GM12878 (cell line): ENCODE data around the gene DSE. TPM values are rescaled to one million over a fixed set of nuclear protein-coding genes. Genes with fewer than 3 reads are reported as not detected.

ENCODE experiments used
- ATAC-seq: fragments of 200-7000 bp; cut with Tn5 transposase; 3 replicates; pipeline ENCODE4 v1.9.1; 2020; ENCODE audit warnings: mild to moderate bottlenecking, moderate library complexity
- BruUV-seq: library from RNA; stranded (reverse); fragments of 400-500 nt; replicated peaks from 2 replicates; lab custom pipeline; 2021; lab: Mats Ljungman, UMichigan
- CTCF ChIA-PET: fragments of 300-600 bp; sonication (Branson Sonifier 250); formaldehyde crosslinking; extraction: SDS; loops from one replicate; lab custom pipeline; 2021; ENCODE audit warnings: inconsistent platforms; lab: Yijun Ruan, JAX
- POLR2A ChIA-PET: fragments of 350-600 bp; formaldehyde crosslinking; extraction: SDS; loops from one replicate; lab custom pipeline; 2021; ENCODE audit warnings: inconsistent platforms; lab: Charles Lee
- RAD21 ChIA-PET: fragments of 300-600 bp; sonication (Branson Sonifier 250); formaldehyde crosslinking; loops from one replicate; lab custom pipeline; 2023; ENCODE audit warnings: antibody characterized with exemption; ENCODE audit not compliant: unreplicated experiment; lab: Charles Lee
- SMC1A ChIA-PET: fragments of 300-600 bp; sonication (Branson Sonifier 250); formaldehyde crosslinking; loops from one replicate; lab custom pipeline; 2023; ENCODE audit not compliant: unreplicated experiment, uncharacterized antibody; lab: Charles Lee
- DNase-seq: peaks from one replicate; pipeline ENCODE4 v3.0.0-alpha.2; 2011; ENCODE audit warnings: low read depth, low spot score
- FAIRE-seq: peaks from 3 replicates; lab custom pipeline; 2011; peaks lifted over from hg19 to GRCh38; lab: Jason Lieb, UNC
- H2AFZ ChIP-seq: 2 replicates; pipeline ENCODE4 v1.6.0; 2011; ENCODE audit warnings: low read depth, low read length, control low read depth; ENCODE audit not compliant: control insufficient read depth
- H3K27ac ChIP-seq: 2 replicates; pipeline ENCODE4 v1.5.1; 2011; ENCODE audit warnings: control low read depth; ENCODE audit not compliant: control insufficient read depth, insufficient read depth
- H3K27me3 ChIP-seq, 2 experiments: replicated peaks in 1 of 2; 2 replicates each; pipeline versions ENCODE4 v1.6.0 to v1.6.1; 2011; ENCODE audit warnings: low read length in 1 of 2; ENCODE audit not compliant: control insufficient read depth in 2 of 2, insufficient read depth in 2 of 2
- H3K36me3 ChIP-seq, 2 experiments: 2 replicates each; pipeline ENCODE4 v1.5.1; 2011; ENCODE audit warnings: low read length in 1 of 2; ENCODE audit not compliant: control insufficient read depth in 2 of 2, insufficient read depth in 2 of 2
- H3K4me1 ChIP-seq: 2 replicates; pipeline ENCODE4 v1.6.1; 2011; ENCODE audit warnings: mild to moderate bottlenecking, low read length, moderate library complexity, mixed read lengths; ENCODE audit not compliant: control insufficient read depth, insufficient read depth
- H3K4me2 ChIP-seq: 2 replicates; pipeline ENCODE4 v1.6.0; 2011; ENCODE audit warnings: control low read depth; ENCODE audit not compliant: control insufficient read depth, insufficient read depth
- H3K4me3 ChIP-seq: fragments of 200-600 bp; sonication (generic); 2 replicates; pipeline ENCODE4 v1.5.1; 2016
- H3K79me2 ChIP-seq: 2 replicates; pipeline ENCODE4 v1.6.0; 2011; ENCODE audit warnings: low read length; ENCODE audit not compliant: control insufficient read depth, insufficient read depth
- H3K9ac ChIP-seq: 2 replicates; pipeline ENCODE4 v1.8.0; 2011; ENCODE audit warnings: low read length, control low read depth, mixed read lengths; ENCODE audit not compliant: control insufficient read depth, insufficient read depth
- H3K9me3 ChIP-seq: replicated peaks from 3 replicates; pipeline ENCODE4 v1.5.1; 2011; ENCODE audit warnings: mild to moderate bottlenecking, low read length; ENCODE audit not compliant: control insufficient read depth, insufficient read depth
- H4K20me1 ChIP-seq: 2 replicates; pipeline ENCODE4 v1.6.0; 2011; ENCODE audit not compliant: control insufficient read depth, insufficient read depth
- ATF7 ChIP-seq: fragments of 450-650 bp; IDR thresholded peaks from 2 replicates; pipeline ENCODE4 v1.6.1; 2016; ENCODE audit warnings: low read depth, mild to moderate bottlenecking
- BACH1 ChIP-seq: fragments of 450-650 bp; IDR thresholded peaks from 2 replicates; pipeline ENCODE4 v1.6.1; 2017; ENCODE audit warnings: mild to moderate bottlenecking, borderline replicate concordance
- BHLHE40 ChIP-seq, 2 experiments: fragments of 450-650 bp in 1 of 2; IDR thresholded peaks; 2 replicates each; pipeline ENCODE4 v1.6.1; 2011 to 2017; ENCODE audit warnings: low read depth in 2 of 2, borderline replicate concordance in 1 of 2, improper control_type of control experiment in 1 of 2, low read length in 1 of 2, mild to moderate bottlenecking in 1 of 2
- BRCA1 ChIP-seq: IDR thresholded peaks from 2 replicates; pipeline ENCODE4 v1.6.1; 2011; ENCODE audit warnings: low read depth, low read length, improper control_type of control experiment
- CEBPZ ChIP-seq: fragments of 150-350 bp; IDR thresholded peaks from 2 replicates; pipeline ENCODE4 v1.6.1; 2016; ENCODE audit warnings: low read depth, low read length
- CHD2 ChIP-seq: IDR thresholded peaks from 2 replicates; pipeline ENCODE4 v1.6.1; 2011; ENCODE audit warnings: low read depth, low read length, improper control_type of control experiment, borderline replicate concordance
- CREM ChIP-seq: IDR thresholded peaks from 2 replicates; pipeline ENCODE4 v1.6.1; 2014; ENCODE audit warnings: antibody characterized with exemption, low read depth
- GATAD2B ChIP-seq: fragments of 450-650 bp; conservative IDR thresholded peaks from 2 replicates; pipeline ENCODE4 v1.6.1; 2017; ENCODE audit warnings: low read depth, mild to moderate bottlenecking, moderate library complexity
- HDAC2 ChIP-seq: fragments of 200-600 bp; sonication (generic); IDR thresholded peaks from 2 replicates; pipeline ENCODE4 v1.6.1; 2017
- HSF1 ChIP-seq: fragments of 150-350 bp; IDR thresholded peaks from 2 replicates; pipeline ENCODE4 v1.6.1; 2014; ENCODE audit warnings: mild to moderate bottlenecking, low read depth, low read length
- JUND ChIP-seq: IDR thresholded peaks from 2 replicates; pipeline ENCODE4 v1.6.1; 2012; ENCODE audit warnings: low read depth, mild to moderate bottlenecking, low read length, improper control_type of control experiment, moderate library complexity
- NFYB ChIP-seq: IDR thresholded peaks from 2 replicates; pipeline ENCODE4 v1.6.1; 2011; ENCODE audit warnings: low read depth, mild to moderate bottlenecking, low read length, improper control_type of control experiment, moderate library complexity; ENCODE audit not compliant: insufficient read depth
- POLR2AphosphoS2 ChIP-seq: IDR thresholded peaks from 2 replicates; pipeline ENCODE4 v1.6.1; 2011; ENCODE audit warnings: low read depth, mild to moderate bottlenecking, low read length, improper control_type of control experiment, moderate library complexity
- RAD51 ChIP-seq: fragments of 450-650 bp; IDR thresholded peaks from 2 replicates; pipeline ENCODE4 v1.6.1; 2016; ENCODE audit warnings: moderate library complexity, mild to moderate bottlenecking, inconsistent platforms
- YY1 ChIP-seq: IDR thresholded peaks from 2 replicates; pipeline ENCODE4 v1.6.1; 2011; ENCODE audit warnings: low read depth, mild to moderate bottlenecking, low read length
- ZNF384 ChIP-seq: IDR thresholded peaks from 2 replicates; pipeline ENCODE4 v1.6.1; 2012; ENCODE audit warnings: low read depth, mild to moderate bottlenecking, low read length, improper control_type of control experiment, borderline replicate concordance
- WGBS: methylation state at CpG from one replicate; pipeline ENCODE4 v1.1.6; 2016; ENCODE audit warnings: low lambda C conversion rate; ENCODE audit not compliant: insufficient replicate concordance, insufficient coverage; ENCODE audit errors: missing lambda C conversion rate; 5-methylcytosine and 5-hydroxymethylcytosine counted together
- in situ Hi-C: fragments of 300-500 bp; cut with MboI; formaldehyde crosslinking; loops from 9 replicates; pipeline ENCODE4 v1.14.3; 2018; ENCODE audit warnings: mixed read lengths
- intact Hi-C: fragments of 100-400 bp; cut with micrococcal nuclease; formaldehyde crosslinking; loops from one replicate; pipeline ENCODE4 v1.14.2; 2022; ENCODE audit not compliant: unreplicated experiment
- polyA plus RNA-seq, 11 experiments: library from polyadenylated mRNA; depleted of rRNA in 4 of 11; unstranded in 6 of 11; stranded (reverse) in 5 of 11; fragments of >200 nt; fragmentation: Nextera tagmentation in 4 of 11; fragmentation: Illumina TruSeq in 1 of 11; extraction: Ambion mirVana in 4 of 11; extraction: Trizol in 1 of 11; gene quantifications; 1 replicate in 1 of 11; 2 replicates in 10 of 11; pipeline versions ENCODE4 v1.2.1 to v1.2.3, GENCODE V29; 2011 to 2016; ENCODE audit warnings: inconsistent platforms in 2 of 11, missing spikeins in 2 of 11, low read depth in 1 of 11
- total RNA-seq, 4 experiments: library from RNA; depleted of rRNA in 3 of 4; stranded (reverse); fragments of >200 nt in 3 of 4; fragmentation: Illumina TruSeq in 1 of 4; extraction: Trizol in 1 of 4; gene quantifications; 2 replicates each; pipeline versions ENCODE4 v1.2.1 to v1.2.3, GENCODE V29; 2013 to 2021

DSE gene
- total and polyA plus RNA-seq, 10 of the 15 experiments (the other 5 are each of a cell fraction or from before 2014, with no cell fraction given): 12.6 to 76.4 (median 43.0) TPM

GRCh38 chr6:116364321-116364720 lies 6.4 kb upstream of the DSE start (continued):
- no peak for TF ChIP-seq NFYB
- TF ChIP-seq, all 136 proteins: peak for 0

GRCh38 chr6:116365743-116366142 lies 5.0 kb upstream of the DSE start:
- no peak overlapping the region for H3K9ac ChIP-seq
- DNase-seq (no peak), FAIRE-seq (no peak), ATAC-seq (no peak)
- no peak overlapping the region for H2AFZ ChIP-seq
- no peaks in the 10 kb centered on the region for H3K36me3 ChIP-seq
- no peak overlapping the region for H3K27ac ChIP-seq
- no TSS peak for BruUV-seq
- H3K27me3 ChIP-seq: no peaks in the 10 kb centered on the region
- ChIA-PET RAD21 (interaction anchor here (1.1 kb wide), 1 partner anchor 78 kb away, joined by 3 read pairs; no protein-coding TSS in a partner anchor), CTCF (interaction anchor here (1.0 kb wide), 1 partner anchor 78 kb away, joined by 5 read pairs; no protein-coding TSS in a partner anchor), POLR2A (no interaction called here), SMC1A (interaction anchor here (1.0 kb wide), 1 partner anchor 15 kb away, joined by 3 read pairs; no protein-coding TSS in a partner anchor)
- no peaks in the 10 kb centered on the region for H3K9me3 ChIP-seq
- H3K4me1 ChIP-seq: peaks cover 9% of the 10 kb centered on the region
- no peak overlapping the region for H3K4me3 ChIP-seq
- H4K20me1 ChIP-seq: no peaks in the 10 kb centered on the region
- intact Hi-C loops (no loop called here), in situ Hi-C loops (no loop called here)
- H3K4me2 ChIP-seq: no peak overlapping the region
- WGBS: 44% methylated on average over 2 of the region's 2 CpGs
- TF ChIP-seq CREM (no peak), BHLHE40 (IDR thresholded peaks at IDR 0.05; ENCODE audit: borderline replicate concordance in 1 of 2, low read depth in 2 of 2, low read length in 1 of 2) (no peak), HSF1 (no peak), ATF7 (no peak), BRCA1 (no peak), YY1 (no peak), HDAC2 (no peak), JUND (no peak), RAD51 (no peak), CHD2 (no peak), BACH1 (no peak), CEBPZ (no peak), ZNF384 (no peak), POLR2AphosphoS2 (no peak), GATAD2B (no peak)
- H3K79me2 ChIP-seq: peaks cover 10% of the 10 kb centered on the region
